B cell (primary cell): Measurements from ENCODE around the gene DCAF8L2. TPM values are rescaled to one million over a fixed set of nuclear protein-coding genes. Genes with fewer than 3 reads are reported as not detected.

Experiments used
- ATAC-seq: fragments of 200-7000 bp; cut with Tn5 transposase; one replicate; pipeline ENCODE4 v1.10.0; 2021; ENCODE audit warnings: low read depth, mild to moderate bottlenecking, moderate number of reproducible peaks, moderate library complexity
- CTCF ChIA-PET: fragments of 350-600 bp; sonication (Branson Sonifier 250); formaldehyde crosslinking; loops from one replicate; lab custom pipeline; 2021; ENCODE audit warnings: antibody characterized with exemption, inconsistent platforms; lab: Charles Lee
- POLR2A ChIA-PET: fragments of 350-600 bp; sonication (Branson Sonifier 250); formaldehyde crosslinking; loops from one replicate; lab custom pipeline; 2021; ENCODE audit warnings: antibody characterized with exemption; lab: Charles Lee
- DNase-seq: peaks from one replicate; pipeline ENCODE4 v3.0.0; 2013
- H2AFZ ChIP-seq: 2 replicates; pipeline ENCODE4 v1.6.1; 2012; ENCODE audit warnings: mild to moderate bottlenecking, low read depth, low read length; ENCODE audit not compliant: insufficient read depth, poor library complexity, severe bottlenecking
- H3K27ac ChIP-seq, 2 donors: 1 replicate in 1 of 2; 2 replicates in 1 of 2; pipeline ENCODE4 v1.5.1; 2012 to 2013; ENCODE audit warnings: low read length in 2 of 2, mild to moderate bottlenecking in 2 of 2, moderate library complexity in 1 of 2
- H3K27me3 ChIP-seq, 4 experiments: fragments of 200-600 bp in 1 of 4; sonication (generic) in 1 of 4; replicated peaks in 1 of 4; 1 replicate in 2 of 4; 2 replicates in 2 of 4; pipeline versions ENCODE4 v1.6.1 to v1.7.0; 2013 to 2016; ENCODE audit warnings: low read length in 3 of 4, mild to moderate bottlenecking in 2 of 4, mixed read lengths in 1 of 4, moderate library complexity in 1 of 4; ENCODE audit not compliant: insufficient read depth in 4 of 4, control insufficient read depth in 3 of 4; ENCODE audit errors: control extremely low read depth in 1 of 4
- H3K36me3 ChIP-seq, 2 experiments: replicated peaks in 1 of 2; 1 replicate in 1 of 2; 2 replicates in 1 of 2; pipeline versions ENCODE4 v1.6.1 to v1.7.1; 2013; ENCODE audit warnings: low read length in 1 of 2; ENCODE audit not compliant: insufficient read depth in 2 of 2, control insufficient read depth in 1 of 2; ENCODE audit errors: control extremely low read depth in 1 of 2, extremely low read depth in 1 of 2
- H3K4me1 ChIP-seq, 2 donors: fragments of 200-600 bp in 1 of 2; sonication (generic) in 1 of 2; 1 replicate in 1 of 2; 2 replicates in 1 of 2; pipeline versions ENCODE4 v1.5.1 to v1.6.1; 2013 to 2017; ENCODE audit warnings: low read length in 2 of 2; ENCODE audit not compliant: control insufficient read depth in 2 of 2, insufficient read depth in 2 of 2
- H3K4me2 ChIP-seq: replicated peaks from 2 replicates; pipeline ENCODE3; 2012; ENCODE audit warnings: mild to moderate bottlenecking, low read depth, low read length; ENCODE audit not compliant: poor library complexity, severe bottlenecking
- H3K4me3 ChIP-seq, 5 experiments: fragments of 200-600 bp in 1 of 5; sonication (generic) in 1 of 5; 1 replicate in 3 of 5; 2 replicates in 2 of 5; pipeline versions ENCODE4 v1.5.1 to v1.7.0; 2011 to 2016; ENCODE audit warnings: low read length in 4 of 5, mild to moderate bottlenecking in 4 of 5, low read depth in 2 of 5, control low read depth in 1 of 5, moderate library complexity in 1 of 5; ENCODE audit not compliant: insufficient read depth in 1 of 5; ENCODE audit errors: control extremely low read depth in 1 of 5, extremely low read depth in 1 of 5
- H3K79me2 ChIP-seq: fragments of 200-600 bp; sonication (generic); one replicate; pipeline ENCODE4 v1.6.0; 2016; ENCODE audit warnings: low read length; ENCODE audit not compliant: control insufficient read depth, insufficient read depth
- H3K9ac ChIP-seq: fragments of 200-600 bp; sonication (generic); 2 replicates; pipeline ENCODE4 v1.6.1; 2017; ENCODE audit warnings: mild to moderate bottlenecking, low read length, moderate library complexity
- H3K9me3 ChIP-seq, 3 donors: one replicate each; pipeline versions ENCODE4 v1.6.1 to v1.7.1; 2013; ENCODE audit warnings: low read length in 2 of 3; ENCODE audit not compliant: control insufficient read depth in 2 of 3, insufficient read depth in 1 of 3; ENCODE audit errors: control extremely low read depth in 1 of 3
- H4K20me1 ChIP-seq: 2 replicates; pipeline ENCODE4 v1.6.0; 2012; ENCODE audit warnings: mild to moderate bottlenecking, low read length; ENCODE audit not compliant: insufficient read depth, control insufficient read depth, poor library complexity, severe bottlenecking
- H3K27ac Mint-ChIP-seq: one replicate; pipeline ENCODE4 v1.8.0; 2021; ENCODE audit warnings: mixed read lengths
- H3K27me3 Mint-ChIP-seq: one replicate; pipeline ENCODE4 v1.8.0; 2021; ENCODE audit warnings: mixed read lengths
- H3K4me1 Mint-ChIP-seq: one replicate; pipeline ENCODE4 v1.8.0; 2021; ENCODE audit warnings: mixed read lengths
- H3K4me3 Mint-ChIP-seq: one replicate; pipeline ENCODE4 v1.8.0; 2021; ENCODE audit warnings: mixed read lengths
- H3K9me3 Mint-ChIP-seq: one replicate; pipeline ENCODE4 v1.8.0; 2022; ENCODE audit warnings: mixed read lengths; ENCODE audit not compliant: insufficient read depth
- EZH2 ChIP-seq: IDR thresholded peaks from 2 replicates; pipeline ENCODE4 v1.6.1; 2012; ENCODE audit warnings: borderline replicate concordance, low read depth, mild to moderate bottlenecking, moderate library complexity, low read length; ENCODE audit not compliant: insufficient read depth, poor library complexity, severe bottlenecking
- WGBS: methylation state at CpG from one replicate; pipeline ENCODE4 v1.1.5; 2013; ENCODE audit warnings: missing lambda C conversion rate; ENCODE audit not compliant: insufficient coverage; 5-methylcytosine and 5-hydroxymethylcytosine counted together
- intact Hi-C: fragments of 100-400 bp; cut with micrococcal nuclease; formaldehyde crosslinking; loops from one replicate; pipeline ENCODE4 v1.10.0; 2022
- polyA plus RNA-seq: library from polyadenylated mRNA; depleted of rRNA; stranded (reverse); fragments of >200 nt; gene quantifications from 2 replicates; pipeline ENCODE4 v1.2.3, GENCODE V29; 2012
- total RNA-seq, 2 donors: library from RNA; stranded (reverse); fragments of 120-200 nt in 1 of 2; gene quantifications; 1 replicate in 1 of 2; 2 replicates in 1 of 2; pipeline versions ENCODE4 v1.2.3 to v1.2.4, GENCODE V29; 2013 to 2022
- TF ChIP-seq, protein P1 (sequence below): fragments of 200-600 bp; IDR thresholded peaks from one replicate; pipeline ENCODE4 v1.8.0; 2022; ENCODE audit warnings: antibody characterized with exemption, mild to moderate bottlenecking

Gene DCAF8L2
- total and polyA plus RNA-seq, 2 donors (not counting 1 experiment from before 2014, with no cell fraction given), result not detected

DNA sequence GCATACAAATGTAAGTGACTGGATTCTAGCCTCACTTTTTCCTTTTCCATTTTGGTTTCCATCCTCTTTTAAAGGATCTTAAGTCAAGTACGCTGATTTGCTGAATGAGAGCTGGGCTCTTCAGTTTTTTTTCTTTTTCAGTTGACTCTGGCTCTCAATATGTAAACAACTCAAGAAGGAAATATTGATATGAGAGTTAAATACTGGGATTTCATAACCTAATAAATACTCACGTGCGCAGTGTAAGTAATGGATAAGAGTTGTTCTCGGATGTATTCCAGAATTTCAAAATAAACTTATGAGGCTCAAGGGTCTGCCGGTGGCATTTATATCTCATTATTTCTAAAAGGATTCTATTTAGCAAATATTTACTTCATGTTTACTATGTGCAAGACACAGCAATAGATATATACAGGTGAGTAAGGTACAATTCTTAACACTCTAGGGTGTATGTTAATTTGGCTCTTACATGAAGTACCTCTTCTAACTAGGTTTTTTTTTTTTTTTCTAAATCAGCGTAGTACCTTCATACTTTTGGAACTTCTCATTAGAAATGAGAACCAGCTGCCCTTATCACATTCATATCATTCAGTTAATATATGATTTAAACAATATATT lies 206.6 kb downstream of the DCAF8L2 start:
- CTCF ChIA-PET, result interaction anchor here (0.7 kb wide), 1 partner anchor 1429 kb away, joined by 4 read pairs; no protein-coding TSS in a partner anchor
- WGBS, result no CpG with 5 or more reads among the region's 6 CpGs
- Histone ChIP-seq H3K4me2 (no peak overlapping the region), H3K27me3 (no peaks in the 10 kb centered on the region), H3K27ac (no peak overlapping the region), H3K36me3 (no peaks in the 10 kb centered on the region), H3K9me3 (no peaks in the 10 kb centered on the region), H3K79me2 (no peaks in the 10 kb centered on the region), H2AFZ (no peak overlapping the region), H4K20me1 (no peaks in the 10 kb centered on the region), H3K4me1 (no peaks in the 10 kb centered on the region), H3K9ac (no peak overlapping the region), H3K4me3 (no peak overlapping the region)
- no peak for ATAC-seq
- H3K27me3 Mint-ChIP-seq, result no peaks in the 10 kb centered on the region
- intact Hi-C loops, result no loop called here
- no peak overlapping the region for H3K27ac Mint-ChIP-seq
- H3K4me1 Mint-ChIP-seq, result no peaks in the 10 kb centered on the region
- no peak for DNase-seq
- no peak for TF ChIP-seq EZH2
- TF ChIP-seq, protein P1, sequence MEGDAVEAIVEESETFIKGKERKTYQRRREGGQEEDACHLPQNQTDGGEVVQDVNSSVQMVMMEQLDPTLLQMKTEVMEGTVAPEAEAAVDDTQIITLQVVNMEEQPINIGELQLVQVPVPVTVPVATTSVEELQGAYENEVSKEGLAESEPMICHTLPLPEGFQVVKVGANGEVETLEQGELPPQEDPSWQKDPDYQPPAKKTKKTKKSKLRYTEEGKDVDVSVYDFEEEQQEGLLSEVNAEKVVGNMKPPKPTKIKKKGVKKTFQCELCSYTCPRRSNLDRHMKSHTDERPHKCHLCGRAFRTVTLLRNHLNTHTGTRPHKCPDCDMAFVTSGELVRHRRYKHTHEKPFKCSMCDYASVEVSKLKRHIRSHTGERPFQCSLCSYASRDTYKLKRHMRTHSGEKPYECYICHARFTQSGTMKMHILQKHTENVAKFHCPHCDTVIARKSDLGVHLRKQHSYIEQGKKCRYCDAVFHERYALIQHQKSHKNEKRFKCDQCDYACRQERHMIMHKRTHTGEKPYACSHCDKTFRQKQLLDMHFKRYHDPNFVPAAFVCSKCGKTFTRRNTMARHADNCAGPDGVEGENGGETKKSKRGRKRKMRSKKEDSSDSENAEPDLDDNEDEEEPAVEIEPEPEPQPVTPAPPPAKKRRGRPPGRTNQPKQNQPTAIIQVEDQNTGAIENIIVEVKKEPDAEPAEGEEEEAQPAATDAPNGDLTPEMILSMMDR, result no peak
- no peaks in the 10 kb centered on the region for H3K9me3 Mint-ChIP-seq
- POLR2A ChIA-PET, result no interaction called here
- H3K4me3 Mint-ChIP-seq, result no peak overlapping the region

DNA sequence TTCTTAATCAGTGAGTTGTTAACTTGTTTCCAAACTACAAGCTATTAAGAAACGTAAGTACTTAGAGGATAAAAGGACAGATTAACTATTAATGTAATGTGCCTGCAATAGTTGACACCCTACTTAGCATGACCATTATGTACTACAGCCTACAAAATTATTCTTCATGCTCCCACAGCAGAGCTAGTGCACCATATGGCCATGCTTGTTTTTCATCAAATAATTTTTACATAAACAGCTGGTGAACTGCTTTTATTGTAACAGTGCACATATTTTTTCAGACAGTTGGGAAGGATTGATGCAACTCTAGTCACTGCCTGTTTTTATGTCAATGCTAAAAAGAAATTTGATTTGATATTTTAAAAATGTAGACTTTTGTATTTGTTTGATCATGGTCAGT lies 207.4 kb downstream of the DCAF8L2 start:
- Mint-ChIP-seq H3K4me3 (no peak overlapping the region), H3K4me1 (no peaks in the 10 kb centered on the region), H3K27ac (no peak overlapping the region), H3K27me3 (no peaks in the 10 kb centered on the region), H3K9me3 (no peaks in the 10 kb centered on the region)
- no peaks in the 10 kb centered on the region for H3K79me2 ChIP-seq
- no peak overlapping the region for H3K4me2 ChIP-seq
- no peak overlapping the region for H3K9ac ChIP-seq
- no peak for DNase-seq
- no peaks in the 10 kb centered on the region for H3K9me3 ChIP-seq
- H3K4me3 ChIP-seq, result no peak overlapping the region
- no peaks in the 10 kb centered on the region for H3K36me3 ChIP-seq
- H3K27me3 ChIP-seq, result no peaks in the 10 kb centered on the region
- POLR2A ChIA-PET, result no interaction called here
- no peaks in the 10 kb centered on the region for H4K20me1 ChIP-seq
- no peak overlapping the region for H3K27ac ChIP-seq
- H2AFZ ChIP-seq, result no peak overlapping the region
- intact Hi-C loops, result no loop called here
- no peak for ATAC-seq
- TF ChIP-seq EZH2, result no peak
- TF ChIP-seq, protein P1, result no peak
- no CpG with 5 or more reads among the region's 1 CpG for WGBS
- no peaks in the 10 kb centered on the region for H3K4me1 ChIP-seq
- CTCF ChIA-PET, result interaction anchor here (0.7 kb wide), 1 partner anchor 1430 kb away, joined by 4 read pairs; no protein-coding TSS in a partner anchor

Other genes with a start within 250 kb of the DCAF8L2 start
- gene PPP4R3C, start 127.0 kb upstream of the DCAF8L2 start, total RNA-seq, result not detected in 2 replicates
- gene PPP4R3C, start 127.0 kb upstream of the DCAF8L2 start, polyA plus RNA-seq, result not detected in 2 replicates
- not detected in 2 replicates for gene MAGEB10, start 217.6 kb downstream of the DCAF8L2 start, total RNA-seq
- not detected in 2 replicates for gene MAGEB10, start 217.6 kb downstream of the DCAF8L2 start, polyA plus RNA-seq